MM.1S (cell line): ENCODE results near the gene KCNJ5.

Experiments used
- DNase-seq: peaks from one replicate; pipeline ENCODE4 v3.0.0-alpha.2; 2015
- H2AFZ ChIP-seq: fragments of 300-600 bp; sonication (generic); 2 replicates; pipeline ENCODE4 v1.6.0; 2016; ENCODE audit warnings: antibody characterized with exemption, low read length
- H3F3A ChIP-seq: fragments of 300-600 bp; sonication (generic); 2 replicates; pipeline ENCODE4 v1.6.1; 2016; ENCODE audit warnings: mild to moderate bottlenecking, antibody characterized with exemption, low read length, moderate library complexity, mixed read lengths; ENCODE audit not compliant: insufficient read depth
- H3K27ac ChIP-seq: fragments of 300-600 bp; sonication (generic); 2 replicates; pipeline ENCODE4 v1.5.1; 2016; ENCODE audit warnings: mild to moderate bottlenecking, low read length
- H3K27me3 ChIP-seq: fragments of 300-600 bp; sonication (generic); replicated peaks from 2 replicates; pipeline ENCODE4 v1.6.0; 2016; ENCODE audit warnings: low read length; ENCODE audit not compliant: insufficient read depth
- H3K36me3 ChIP-seq: fragments of 300-600 bp; sonication (generic); replicated peaks from 2 replicates; pipeline ENCODE4 v1.6.1; 2016; ENCODE audit warnings: mild to moderate bottlenecking, low read length, mixed read lengths; ENCODE audit not compliant: insufficient read depth
- H3K4me1 ChIP-seq: fragments of 300-600 bp; sonication (generic); 2 replicates; pipeline ENCODE4 v1.6.1; 2016; ENCODE audit warnings: low read length, mixed read lengths
- H3K4me2 ChIP-seq: fragments of 300-600 bp; sonication (generic); 2 replicates; pipeline ENCODE4 v1.6.0; 2016; ENCODE audit warnings: low read depth, low read length
- H3K4me3 ChIP-seq: fragments of 300-600 bp; sonication (generic); 2 replicates; pipeline ENCODE4 v1.5.1; 2016; ENCODE audit warnings: low read length, mixed read lengths
- H3K79me2 ChIP-seq: fragments of 300-600 bp; sonication (generic); 2 replicates; pipeline ENCODE4 v1.6.1; 2016; ENCODE audit warnings: mixed run types, low read length, mixed read lengths
- H3K9ac ChIP-seq: fragments of 300-600 bp; sonication (generic); 2 replicates; pipeline ENCODE4 v1.6.1; 2016; ENCODE audit warnings: low read length, mixed read lengths
- H3K9me2 ChIP-seq: fragments of 300-600 bp; sonication (generic); replicated peaks from 2 replicates; pipeline ENCODE4 v1.6.1; 2016; ENCODE audit warnings: mild to moderate bottlenecking, low read length, mixed read lengths; ENCODE audit not compliant: insufficient read depth
- H3K9me3 ChIP-seq: fragments of 300-600 bp; sonication (generic); replicated peaks from 2 replicates; pipeline ENCODE4 v1.6.1; 2016; ENCODE audit warnings: mild to moderate bottlenecking, low read length, mixed read lengths; ENCODE audit not compliant: insufficient read depth
- H4K20me1 ChIP-seq: fragments of 300-600 bp; sonication (generic); 2 replicates; pipeline ENCODE4 v1.6.1; 2016; ENCODE audit warnings: mild to moderate bottlenecking, low read length, moderate library complexity, mixed read lengths; ENCODE audit not compliant: insufficient read depth
- CTCF ChIP-seq: fragments of 300-600 bp; sonication (generic); IDR thresholded peaks from 2 replicates; pipeline ENCODE4 v1.5.1; 2016; ENCODE audit warnings: antibody characterized with exemption, low read length, mixed read lengths
- EZH2 ChIP-seq: fragments of 300-600 bp; sonication (generic); optimal IDR thresholded peaks from 2 replicates; pipeline ENCODE3; 2017; ENCODE audit warnings: low read depth, mild to moderate bottlenecking, antibody characterized with exemption, low read length, mixed read lengths
- EZH2phosphoT487 ChIP-seq: fragments of 300-600 bp; sonication (generic); IDR thresholded peaks from 2 replicates; pipeline ENCODE4 v1.6.1; 2018; ENCODE audit warnings: antibody characterized with exemption, low read length

Gene KCNJ5

GRCh38 chr11:128879817-128880216, 11.3 kb upstream of the KCNJ5 start:
- Histone ChIP-seq H2AFZ (no peak overlapping the region), H3K9me3 (no peaks in the 10 kb centered on the region), H3K27me3 (no peaks in the 10 kb centered on the region), H4K20me1 (no peaks in the 10 kb centered on the region), H3K9ac (no peak overlapping the region), H3K9me2 (no peaks in the 10 kb centered on the region), H3K4me1 (no peaks in the 10 kb centered on the region), H3K4me3 (no peak overlapping the region), H3K79me2 (no peaks in the 10 kb centered on the region), H3K4me2 (no peak overlapping the region), H3F3A (no peaks in the 10 kb centered on the region), H3K36me3 (no peaks in the 10 kb centered on the region), H3K27ac (no peak overlapping the region)
- no peak for TF ChIP-seq EZH2phosphoT487
- no peak for TF ChIP-seq CTCF
- TF ChIP-seq EZH2: no peak
- no peak for DNase-seq

DNA sequence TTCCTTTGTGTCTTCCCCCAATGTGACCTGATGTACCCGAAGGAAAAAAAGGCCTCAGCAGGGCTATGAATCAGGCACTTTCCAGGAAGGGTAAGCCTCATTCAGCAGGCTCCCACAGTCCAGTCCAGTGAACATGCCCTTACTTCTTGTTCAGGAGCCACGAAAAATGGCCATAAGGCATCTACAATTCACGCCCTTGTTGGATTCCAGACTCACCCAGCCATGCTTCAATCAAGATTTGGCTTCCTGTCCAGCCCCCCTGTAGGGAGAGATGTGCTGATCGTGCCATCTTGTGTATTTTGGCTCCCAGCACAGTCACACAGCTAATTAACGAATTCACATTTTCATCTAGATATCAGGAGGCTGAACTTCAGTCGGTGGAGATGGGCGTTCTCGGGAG, 9.9 kb upstream of the KCNJ5 start:
- Histone ChIP-seq H2AFZ (no peak overlapping the region), H3K79me2 (no peaks in the 10 kb centered on the region), H3K9ac (no peak overlapping the region), H3K9me3 (no peaks in the 10 kb centered on the region), H3K9me2 (no peaks in the 10 kb centered on the region), H3K27me3 (no peaks in the 10 kb centered on the region), H3K36me3 (no peaks in the 10 kb centered on the region), H4K20me1 (no peaks in the 10 kb centered on the region), H3F3A (no peaks in the 10 kb centered on the region), H3K4me1 (no peaks in the 10 kb centered on the region), H3K4me3 (no peak overlapping the region), H3K4me2 (no peak overlapping the region), H3K27ac (no peak overlapping the region)
- TF ChIP-seq EZH2 (no peak), CTCF (no peak; the same call in 1 of the 2 replicates), EZH2phosphoT487 (no peak)
- DNase-seq: no peak

- Histone ChIP-seq H3K9me3 (no peaks in the 10 kb centered on the region), H3K27me3 (no peaks in the 10 kb centered on the region)
These were observed 8.7 kb upstream of the KCNJ5 start for GRCh38 chr11:128882451-128882850.

More at GRCh38 chr11:128882451-128882850, 8.7 kb upstream of the KCNJ5 start:
- DNase-seq: no peak
- Histone ChIP-seq H3K9ac (no peak overlapping the region), H3K4me2 (no peak overlapping the region), H2AFZ (no peak overlapping the region), H3K4me1 (peaks cover 8% of the 10 kb centered on the region; the same call in 1 of the 2 replicates), H4K20me1 (no peaks in the 10 kb centered on the region), H3K9me2 (no peaks in the 10 kb centered on the region), H3K4me3 (no peak overlapping the region), H3K36me3 (no peaks in the 10 kb centered on the region), H3K27ac (no peak overlapping the region), H3K79me2 (no peaks in the 10 kb centered on the region), H3F3A (no peaks in the 10 kb centered on the region)
- TF ChIP-seq EZH2phosphoT487: no peak
- TF ChIP-seq CTCF: no peak
- no peak for TF ChIP-seq EZH2
